HL-60/S4 treated with retinoic acid at 250 ng/mL for 4 days and 3 days (cell line): Measurements from ENCODE around the gene PAM16.

Experiments used
- in situ Hi-C: fragments of 300-500 bp; cut with MboI; formaldehyde crosslinking; loops from 2 replicates; pipeline ENCODE4 v1.7.0; 2022; ENCODE audit warnings: low sequenced_read_pairs

The PAM16 gene

DNA sequence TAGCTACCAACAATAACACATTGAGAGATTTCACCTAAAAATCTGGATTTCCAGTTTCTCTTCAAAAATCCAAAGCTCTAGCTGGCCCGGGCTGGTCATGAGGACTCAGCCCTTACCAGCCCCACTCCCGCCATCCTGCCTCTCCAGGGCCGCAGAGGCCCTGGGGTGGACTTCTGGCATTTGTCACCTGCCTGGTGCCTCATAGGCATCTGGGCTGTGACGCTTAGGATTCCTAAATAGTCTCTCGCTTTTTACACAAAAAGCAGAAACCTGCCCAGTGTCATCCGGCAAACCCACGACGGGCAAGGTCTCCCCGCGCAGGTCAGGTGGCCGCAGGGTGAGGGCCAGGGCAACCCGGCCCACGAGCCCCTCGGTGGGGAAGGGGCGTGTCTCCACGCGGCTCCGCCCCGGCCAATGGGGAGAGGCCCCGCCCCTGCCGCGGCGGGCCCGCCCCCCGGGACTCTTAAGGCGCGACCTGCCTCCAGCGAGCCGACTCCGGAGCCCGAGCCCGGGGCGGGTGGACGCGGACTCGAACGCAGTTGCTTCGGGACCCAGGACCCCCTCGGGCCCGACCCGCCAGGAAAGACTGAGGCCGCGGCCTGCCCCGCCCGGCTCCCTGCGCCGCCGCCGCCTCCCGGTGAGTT, 20.4 kb upstream of the PAM16 start, which contains the start of gene VASN:
Gene VASN, plus strand, starts transcription at position 492 of the 644 bp plus-strand sequence. CDS start 9,030 bp downstream, outside the sequence.
- in situ Hi-C loops: no loop called here

DNA sequence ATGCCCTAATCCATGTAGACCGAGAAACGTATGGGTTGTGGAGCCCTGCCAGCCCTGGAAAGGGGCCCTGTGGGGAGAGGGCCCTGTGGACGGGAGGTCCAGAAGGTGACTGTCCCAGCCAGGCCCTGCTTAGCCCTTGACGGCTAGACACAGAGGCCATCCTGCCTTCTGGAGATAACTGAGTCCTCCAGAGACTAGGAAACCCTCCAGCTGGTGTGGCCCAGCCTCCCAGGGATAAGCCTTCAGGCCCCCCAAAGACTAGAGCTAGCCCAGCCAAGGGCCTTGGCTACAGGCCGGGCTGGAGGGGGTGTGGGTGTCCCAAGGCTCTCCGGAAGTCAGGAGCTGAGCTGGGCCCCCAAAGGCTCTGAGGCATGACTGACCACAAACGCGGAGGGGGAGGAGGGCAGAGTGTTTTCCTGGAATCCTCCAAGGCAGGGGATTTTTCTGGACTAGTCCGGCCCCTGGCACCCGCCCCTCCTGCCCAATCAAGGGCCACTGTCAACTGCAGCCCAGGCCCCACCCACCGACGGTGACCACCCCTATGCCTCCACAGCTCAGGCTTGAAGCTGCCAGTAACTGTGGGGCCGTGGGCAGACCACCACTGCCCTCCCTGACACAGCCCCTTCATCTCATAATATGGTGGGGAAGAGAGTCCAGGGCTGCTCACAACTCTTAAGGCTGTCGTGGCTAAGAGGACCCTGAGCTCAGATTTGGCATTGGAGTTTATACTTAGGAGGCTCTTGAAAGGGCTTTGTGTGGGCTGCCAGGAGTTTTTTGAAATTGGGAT, 19.6 kb upstream of the PAM16 start:
- in situ Hi-C loops: no loop called here

DNA sequence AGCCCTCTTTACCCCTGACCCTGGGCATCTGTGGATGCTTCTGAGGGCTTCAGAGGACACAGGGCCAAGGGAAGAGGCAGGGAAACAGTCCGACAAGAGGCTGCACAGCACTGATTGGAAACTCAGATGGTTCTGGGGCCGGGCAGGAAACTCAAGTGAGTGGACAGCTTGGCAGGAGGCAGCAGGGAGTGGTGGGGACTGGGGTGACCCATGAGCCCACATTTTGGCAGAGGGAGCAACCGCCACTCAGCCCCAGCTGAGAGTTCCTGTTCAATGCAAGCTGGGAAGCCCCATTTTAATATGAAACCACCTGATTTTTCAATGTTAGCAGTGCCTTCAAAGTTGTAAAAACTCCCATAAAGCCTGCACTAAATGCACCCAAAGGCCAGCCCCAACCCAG, 19.0 kb upstream of the PAM16 start:
- in situ Hi-C loops: no loop called here

DNA sequence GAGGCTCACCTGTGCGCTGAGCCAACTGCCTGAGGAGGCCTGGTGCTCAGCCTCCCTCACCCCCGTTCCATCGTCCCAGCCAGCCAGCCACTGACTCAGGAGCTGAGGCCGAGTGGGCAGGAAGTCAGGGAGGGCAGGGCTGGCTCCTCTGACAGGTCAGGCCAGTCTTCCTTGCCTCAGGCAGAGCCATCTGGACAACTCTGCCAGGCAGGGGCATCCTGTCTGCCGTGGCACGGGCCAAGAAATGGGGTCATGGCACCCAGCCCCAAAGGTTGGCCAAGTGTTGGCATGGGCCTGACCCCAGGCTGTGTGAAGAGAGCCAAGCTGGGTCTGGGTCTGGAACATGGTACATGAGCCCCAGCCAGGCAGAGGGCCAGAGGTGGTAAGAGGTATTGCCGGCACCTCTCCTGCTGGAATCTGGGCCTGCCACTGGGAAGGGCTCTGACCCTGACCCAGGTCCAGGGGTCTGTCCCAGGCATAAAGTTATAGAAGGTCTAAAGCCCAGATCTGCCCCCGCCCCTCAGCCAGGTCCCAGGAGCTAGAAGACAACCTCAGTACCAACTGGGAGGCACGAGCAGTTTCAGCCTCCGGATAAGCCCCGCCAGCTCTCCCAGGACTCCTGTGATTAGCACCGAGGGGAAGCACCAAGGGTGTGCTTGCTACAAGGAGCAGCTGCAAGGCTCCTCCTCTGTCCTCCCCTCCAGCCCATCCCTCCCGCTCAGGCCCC, 18.0 kb upstream of the PAM16 start:
- in situ Hi-C loops: no loop called here

DNA sequence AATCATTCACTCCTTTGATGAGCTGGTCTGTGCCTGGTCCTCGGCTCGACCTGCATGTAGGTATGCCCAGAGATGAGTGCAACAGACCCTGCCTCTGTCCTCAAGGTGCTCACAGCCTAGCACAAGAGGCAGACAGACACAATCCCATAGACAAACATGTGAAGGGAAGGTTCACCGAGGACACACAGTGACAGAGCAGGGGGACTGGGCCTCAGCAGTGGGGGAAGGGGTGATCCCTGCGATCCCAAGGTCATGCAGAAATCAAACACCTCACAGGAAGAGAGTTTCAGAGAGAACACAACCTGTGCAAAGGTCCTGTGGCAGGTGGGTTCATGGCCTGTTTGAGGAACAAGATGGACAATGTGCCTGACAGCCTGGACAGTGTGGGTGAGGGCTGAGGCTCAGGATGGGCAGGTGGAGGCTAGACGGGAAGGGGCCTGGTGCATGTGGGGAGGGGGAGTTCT, 16.3 kb upstream of the PAM16 start:
- in situ Hi-C loops: no loop called here

DNA sequence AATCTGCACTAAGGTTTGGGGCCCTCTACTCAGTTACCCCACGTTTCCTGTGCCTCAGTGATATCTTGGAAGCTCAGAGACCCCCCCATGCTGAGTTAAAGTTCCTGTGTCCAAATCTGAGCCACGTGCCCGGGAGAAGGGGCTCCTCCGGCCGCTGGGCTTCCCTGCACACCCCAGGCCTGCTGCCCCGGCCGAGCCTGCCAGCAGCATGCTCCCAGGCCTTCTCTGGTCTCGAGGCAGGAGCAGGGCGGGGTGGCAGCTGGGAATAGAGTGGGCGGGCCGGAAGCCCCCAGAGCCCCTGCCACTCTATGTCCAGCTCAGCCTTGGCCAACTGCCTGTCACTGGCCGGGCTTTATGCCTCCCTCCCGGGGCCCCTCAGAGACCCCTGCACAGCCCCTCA, 14.9 kb upstream of the PAM16 start:
- in situ Hi-C loops: no loop called here

DNA sequence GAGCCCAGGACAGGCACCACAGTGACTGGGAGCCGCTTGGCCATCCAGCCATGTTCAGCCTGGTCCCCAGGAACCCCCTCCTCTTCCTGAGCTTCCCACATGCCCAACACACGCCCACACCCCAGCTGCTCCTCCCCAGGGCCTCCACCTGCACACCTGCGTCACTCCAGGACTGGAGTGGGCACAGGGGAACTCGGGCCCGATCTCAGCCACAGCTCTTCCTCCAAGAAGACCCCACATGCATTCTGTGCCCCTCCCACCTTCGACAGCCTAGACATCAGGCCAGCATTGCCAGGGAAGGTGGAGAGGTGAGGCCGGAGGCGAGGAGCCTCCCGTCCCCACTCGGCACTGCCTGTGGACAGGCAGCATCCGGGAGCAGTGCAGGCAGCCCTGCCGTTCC, 14.5 kb upstream of the PAM16 start:
- in situ Hi-C loops: no loop called here

DNA sequence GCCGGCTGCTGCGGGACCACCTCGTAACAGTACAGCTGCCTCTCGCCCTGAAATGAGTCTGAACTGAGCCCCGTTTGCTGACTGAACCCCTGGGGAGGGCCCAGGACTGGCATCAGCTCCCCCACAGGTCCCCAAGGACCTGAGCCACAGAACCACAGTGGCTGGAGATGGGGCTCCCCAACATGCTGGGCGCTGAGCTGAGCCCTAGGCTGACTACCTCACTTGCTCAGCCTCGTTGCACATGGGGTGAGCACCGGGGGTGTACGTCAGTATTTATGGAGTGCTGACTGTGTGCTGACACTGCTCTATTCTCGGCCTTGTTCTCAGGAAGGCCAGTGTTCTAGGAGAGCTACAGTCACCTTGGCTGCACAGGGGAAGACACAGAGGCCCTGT, 13.9 kb upstream of the PAM16 start:
- in situ Hi-C loops: no loop called here

DNA sequence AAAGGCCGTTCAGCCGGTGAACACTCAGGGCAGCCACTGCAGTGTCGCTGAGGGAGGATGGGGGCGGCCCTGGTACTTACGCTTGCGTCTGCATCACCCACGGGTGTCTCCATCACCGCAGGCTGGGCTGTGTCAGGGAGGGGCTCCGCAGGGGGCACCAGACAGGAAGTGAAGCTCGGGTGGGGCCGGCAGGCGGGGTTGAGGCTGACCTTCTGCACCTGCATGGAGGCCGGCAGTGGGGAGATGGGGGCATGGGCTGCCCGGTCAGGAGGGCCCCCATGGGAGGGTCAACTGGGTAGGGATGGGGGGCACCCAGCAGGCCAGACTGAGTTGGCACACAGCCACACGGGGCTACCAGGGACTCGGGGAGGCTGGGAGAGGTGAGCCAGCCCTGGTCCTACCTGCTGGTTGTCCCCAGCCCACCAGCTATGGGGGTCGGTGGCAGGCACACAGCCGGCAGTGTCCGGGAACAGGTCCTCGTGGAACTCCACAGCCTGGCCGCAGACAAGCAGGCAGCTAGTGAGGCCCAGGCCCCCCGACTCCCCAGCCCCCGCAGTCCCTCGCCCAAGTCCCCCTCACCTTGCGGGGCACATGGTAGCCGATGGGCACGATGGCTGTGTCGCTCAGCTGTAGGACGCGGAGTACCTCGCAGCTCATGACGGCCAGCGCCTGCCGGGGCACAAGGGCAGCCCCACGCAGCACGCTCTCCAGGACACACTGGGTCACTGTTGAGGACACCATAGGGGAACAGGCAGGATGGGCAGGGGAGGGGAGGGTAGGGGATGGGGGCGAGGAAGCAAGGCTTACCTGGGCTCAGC, 13.3 kb upstream of the PAM16 start:
- in situ Hi-C loops: no loop called here

DNA sequence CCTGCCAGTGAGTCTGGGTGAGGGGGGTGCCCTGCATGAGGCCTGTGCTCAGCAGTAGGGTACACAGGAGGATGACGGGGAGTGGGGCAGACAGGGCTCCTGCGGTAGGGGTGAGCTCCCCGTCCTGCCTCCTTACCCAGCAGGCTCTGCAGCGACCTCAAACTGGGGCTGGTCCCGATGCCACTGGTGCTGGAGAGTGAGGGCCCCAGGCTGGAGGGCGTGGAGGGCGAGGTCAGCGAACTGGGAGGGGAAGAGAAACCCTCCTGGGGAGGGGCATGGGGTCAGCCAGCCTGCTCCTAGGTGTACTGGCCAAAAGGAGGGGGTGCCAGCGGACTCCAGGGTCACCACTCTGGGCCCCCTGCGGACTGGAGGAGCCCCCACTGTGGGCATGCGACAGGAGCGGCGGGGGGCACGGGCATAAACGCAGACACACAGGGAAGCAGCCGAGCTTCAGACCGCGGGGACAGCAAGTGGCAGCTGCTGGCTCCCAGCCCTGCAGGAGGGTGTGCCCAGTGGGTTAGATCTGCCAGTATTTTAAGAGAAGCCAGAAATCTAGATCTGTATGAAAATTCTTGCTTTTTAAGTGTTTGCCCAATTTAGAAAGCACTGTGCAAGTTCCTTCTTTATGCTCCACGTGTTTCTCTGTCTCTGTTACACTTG, 11.5 kb upstream of the PAM16 start:
- in situ Hi-C loops: no loop called here

DNA sequence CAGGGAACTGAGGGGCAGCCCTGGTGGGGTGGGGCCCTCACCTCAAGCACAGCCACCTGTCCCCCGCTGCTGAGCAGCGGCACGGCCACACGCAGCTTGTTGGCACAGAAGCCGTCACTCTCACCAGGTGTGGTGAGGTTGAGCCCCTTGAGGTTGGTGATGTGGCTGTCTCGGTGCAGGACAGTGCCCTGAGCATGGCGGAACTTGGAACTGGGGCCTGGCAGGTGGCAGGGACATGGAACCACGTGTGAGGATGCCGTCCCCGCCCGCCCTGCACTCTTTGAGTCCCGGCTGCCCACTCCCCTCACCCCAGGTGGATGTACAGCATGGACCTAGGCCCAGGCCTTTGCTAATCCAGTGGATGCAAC, 10.8 kb upstream of the PAM16 start:
- in situ Hi-C loops: no loop called here

DNA sequence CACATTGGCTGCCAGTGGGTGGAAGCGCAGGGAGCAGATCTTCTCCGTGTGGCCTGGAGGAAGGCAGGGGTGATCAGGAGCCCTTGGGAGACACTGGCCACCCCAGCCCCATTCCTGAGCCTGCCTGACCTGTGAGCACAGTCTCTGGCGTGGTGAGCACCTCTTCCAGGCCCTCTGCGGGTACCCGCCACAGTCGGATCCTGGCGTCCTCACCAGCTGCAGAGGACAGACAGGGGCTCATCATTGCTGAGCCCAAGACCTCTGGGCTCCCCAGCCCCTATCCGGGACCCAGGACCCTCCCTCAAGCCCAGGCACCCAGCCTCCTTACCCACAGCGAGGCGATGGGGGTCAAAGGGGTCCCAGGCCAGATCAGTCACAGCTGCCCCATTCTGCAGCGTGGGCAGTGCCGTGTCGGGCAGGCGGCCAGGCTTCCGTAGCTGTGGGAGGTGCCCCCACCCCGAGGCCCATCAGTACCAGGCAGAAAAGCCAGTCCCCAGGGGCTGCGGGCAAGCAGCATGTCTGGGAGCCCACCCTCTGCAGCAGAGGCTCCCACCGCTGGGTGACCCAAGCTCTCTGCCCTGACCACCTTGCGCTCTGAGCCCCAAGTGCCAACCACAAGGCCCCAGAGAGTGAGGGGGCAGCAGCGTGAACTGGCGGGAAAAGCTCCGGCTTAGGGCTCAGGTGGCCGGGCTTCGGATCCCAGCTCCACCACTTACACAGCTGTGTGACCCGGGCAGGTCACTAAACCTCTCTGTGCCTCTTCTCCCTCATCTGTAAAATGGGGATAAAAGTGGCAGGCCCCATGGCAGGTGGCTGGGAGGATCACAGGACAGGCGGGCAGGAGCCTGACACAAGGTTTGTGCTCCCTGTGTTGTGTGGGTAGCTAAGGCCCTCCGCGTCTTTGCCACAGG, 10.2 kb upstream of the PAM16 start:
- in situ Hi-C loops: no loop called here

DNA sequence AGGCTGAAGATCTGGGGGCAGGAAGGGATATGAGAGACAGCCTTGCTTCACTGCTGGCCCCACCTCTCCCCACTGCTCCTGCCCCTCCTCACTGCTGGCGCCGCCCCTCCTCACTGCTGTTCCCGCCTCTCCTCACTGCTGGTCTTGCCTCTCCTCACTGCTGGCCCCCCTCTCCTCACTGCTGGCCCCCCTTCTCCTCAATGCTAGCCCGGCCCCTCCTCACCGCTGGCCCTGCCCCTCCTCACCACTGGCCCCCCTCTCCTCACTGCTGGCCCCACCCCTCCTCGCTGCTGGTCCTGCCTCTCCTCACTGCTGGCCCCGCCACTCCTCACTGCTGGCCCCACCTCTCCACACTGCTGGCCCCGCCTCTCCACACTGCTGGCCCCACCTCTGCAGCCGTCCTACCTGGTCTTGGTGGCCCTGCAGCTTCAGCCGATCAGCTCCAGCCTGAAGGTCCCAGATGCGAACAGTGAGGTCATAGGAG, 9.5 kb upstream of the PAM16 start:
- in situ Hi-C loops: no loop called here

DNA sequence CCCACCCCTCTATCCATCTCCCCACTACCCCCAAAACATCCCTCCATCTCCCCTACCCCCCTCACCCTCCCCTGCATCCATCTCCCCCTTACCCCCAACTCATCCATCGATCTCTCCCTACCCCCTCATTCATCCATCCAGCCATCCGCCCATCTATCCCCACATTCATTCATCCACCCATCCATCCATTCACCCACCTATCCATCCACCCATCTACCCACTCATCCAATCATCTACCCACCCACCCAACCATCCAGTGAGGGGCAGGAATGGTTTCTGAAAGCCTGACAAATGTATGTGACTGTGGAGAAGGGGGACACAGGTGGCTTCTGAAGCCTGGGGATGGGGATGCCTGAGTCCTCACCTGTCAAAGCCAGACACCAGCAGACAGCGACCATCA, 8.8 kb upstream of the PAM16 start:
- in situ Hi-C loops: no loop called here

DNA sequence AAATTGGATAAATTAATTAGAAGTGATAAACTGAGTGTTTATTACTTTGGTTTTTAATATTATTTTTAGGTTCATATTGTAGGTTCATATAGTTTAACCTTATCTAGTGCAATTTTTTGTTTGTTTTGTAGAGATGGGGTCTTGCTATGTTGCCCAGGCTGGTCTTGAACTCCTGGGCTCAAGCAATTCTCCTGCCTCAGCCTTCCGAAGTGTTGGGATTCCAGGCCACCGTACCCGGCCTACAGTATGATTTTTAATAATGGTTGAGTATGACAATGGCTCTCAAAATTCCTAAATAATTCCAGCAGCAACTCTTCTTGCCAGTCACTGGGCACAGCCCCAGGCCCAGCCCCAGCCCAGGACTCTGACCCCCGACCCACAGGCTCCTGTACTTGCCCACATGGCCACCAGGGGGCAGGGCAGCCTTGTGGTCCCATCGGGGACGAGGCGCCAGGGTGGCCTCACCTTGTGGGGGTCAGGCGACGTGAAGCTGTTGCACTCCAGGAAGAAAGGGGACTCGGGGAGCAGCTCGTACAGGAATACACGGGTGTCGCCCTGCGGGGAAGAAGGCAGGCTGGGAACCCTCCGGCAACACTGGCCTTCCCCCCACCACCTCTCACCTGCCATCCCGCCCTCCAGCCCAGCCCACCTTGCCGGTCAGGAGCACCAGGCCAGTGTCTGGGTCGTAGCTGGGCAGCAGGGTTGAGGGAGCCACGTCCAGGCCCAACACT, 7.9 kb upstream of the PAM16 start:
- in situ Hi-C loops: no loop called here

DNA sequence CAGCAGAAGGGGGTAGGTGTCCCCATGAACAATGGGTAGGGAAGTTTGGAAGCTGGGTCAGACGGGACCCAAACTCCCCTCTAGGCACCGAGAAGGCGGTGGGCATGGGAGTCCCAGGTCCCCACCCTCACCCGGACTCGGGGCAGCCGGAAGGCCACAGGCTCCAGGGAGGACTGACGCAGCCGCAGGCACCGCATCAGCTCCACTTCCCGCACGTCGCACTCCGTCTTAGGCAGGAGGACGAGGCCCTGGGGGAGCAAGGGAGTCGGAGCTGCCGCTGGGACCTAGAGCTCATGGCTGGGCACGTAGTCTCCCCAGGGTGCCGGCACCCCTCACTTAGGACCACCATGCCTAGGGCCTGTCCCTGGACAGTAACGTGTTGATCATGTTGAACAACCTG, 7.1 kb upstream of the PAM16 start:
- in situ Hi-C loops: no loop called here

DNA sequence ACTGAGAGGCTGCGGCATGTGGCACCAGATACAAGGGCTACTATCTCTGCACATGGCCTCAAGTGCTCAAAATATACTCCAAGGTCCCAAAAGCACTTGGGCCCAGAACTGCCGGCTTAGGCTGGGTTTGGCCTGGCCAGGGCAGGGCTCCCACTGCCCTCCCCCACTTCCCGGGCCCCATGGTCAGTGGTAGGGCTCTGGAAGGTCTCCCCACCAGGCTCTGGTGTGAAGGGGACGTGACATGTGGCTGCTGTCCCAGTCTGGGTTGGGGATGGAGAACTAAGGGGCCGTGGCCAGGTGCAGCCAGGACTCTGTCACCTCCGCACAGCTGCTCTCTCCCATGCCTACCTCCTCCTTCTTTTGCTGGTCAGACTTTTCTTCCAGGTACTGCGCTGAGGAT, 5.7 kb upstream of the PAM16 start:
- in situ Hi-C loops: no loop called here

DNA sequence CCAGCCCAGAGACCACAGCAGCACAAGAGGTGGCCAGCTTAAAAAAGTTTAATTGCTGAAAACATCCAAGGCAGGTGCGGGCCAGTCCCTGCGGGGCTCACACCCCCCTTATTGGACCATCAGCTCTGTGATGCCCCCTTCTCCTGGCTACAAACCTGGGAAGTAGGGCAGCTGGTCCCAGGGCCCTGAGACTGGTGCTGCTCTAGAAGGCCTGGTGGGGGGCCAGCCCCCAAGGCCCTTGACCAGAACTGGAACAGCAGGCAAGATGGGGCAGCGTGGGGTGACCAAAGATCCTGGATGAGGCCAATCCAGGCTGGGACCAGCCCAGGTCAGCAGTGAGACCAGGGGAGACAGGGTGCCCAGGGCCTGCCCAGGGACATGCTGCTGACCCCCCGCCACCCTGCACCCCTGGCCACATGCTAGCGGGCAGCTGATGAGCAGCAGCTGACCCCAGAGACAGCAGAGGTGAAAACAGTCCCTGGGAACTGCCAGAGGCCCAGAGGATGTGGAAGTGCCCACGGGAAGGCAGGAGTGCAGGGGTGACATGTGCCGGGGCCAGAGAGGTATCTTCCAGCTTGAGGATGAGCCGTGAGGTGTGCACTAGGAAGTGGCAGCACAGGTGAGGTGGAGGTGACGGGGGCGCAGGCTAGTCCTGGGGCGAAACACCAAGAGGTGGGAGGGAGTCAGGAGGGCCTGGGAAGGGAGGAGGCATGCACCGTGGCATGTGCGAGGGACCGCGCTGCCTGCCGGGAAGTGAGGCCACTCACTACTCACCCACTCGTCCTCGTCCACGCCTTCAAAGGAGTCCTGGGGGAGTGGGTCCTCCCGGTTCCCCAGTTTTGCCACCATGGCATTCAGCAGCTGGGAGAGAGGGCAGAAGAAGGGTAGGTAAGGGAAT, 3.6 kb upstream of the PAM16 start:
- in situ Hi-C loops: no loop called here
